ENCODE data around the gene SIRPB1.
"Not testable (repeated sequence)": the region's sequence is repeated elsewhere in the genome, so short reads cannot be mapped to it uniquely, and the experiment has no call there.

DNA sequence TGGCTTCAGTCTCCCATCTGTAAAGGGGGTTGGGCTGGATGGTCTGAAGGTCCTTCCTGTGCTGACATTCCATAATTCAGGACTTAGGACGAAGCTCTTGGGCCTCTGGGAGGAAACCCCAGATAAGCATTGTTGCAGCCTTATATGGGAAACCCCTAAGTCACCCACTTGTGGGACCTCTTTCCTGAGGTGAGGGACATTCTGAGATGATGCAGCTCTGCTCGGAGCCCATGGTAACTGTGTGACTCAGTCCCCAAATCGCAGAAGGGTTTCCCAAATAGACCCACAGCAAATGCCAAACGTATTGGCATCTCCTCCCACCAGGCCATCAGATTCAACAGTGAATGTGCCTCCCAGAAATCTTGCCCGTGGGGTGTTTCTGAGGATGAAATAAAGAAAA, 9.4 kb downstream of the SIRPB1 start:
- TF ChIP-seq, protein P1, sequence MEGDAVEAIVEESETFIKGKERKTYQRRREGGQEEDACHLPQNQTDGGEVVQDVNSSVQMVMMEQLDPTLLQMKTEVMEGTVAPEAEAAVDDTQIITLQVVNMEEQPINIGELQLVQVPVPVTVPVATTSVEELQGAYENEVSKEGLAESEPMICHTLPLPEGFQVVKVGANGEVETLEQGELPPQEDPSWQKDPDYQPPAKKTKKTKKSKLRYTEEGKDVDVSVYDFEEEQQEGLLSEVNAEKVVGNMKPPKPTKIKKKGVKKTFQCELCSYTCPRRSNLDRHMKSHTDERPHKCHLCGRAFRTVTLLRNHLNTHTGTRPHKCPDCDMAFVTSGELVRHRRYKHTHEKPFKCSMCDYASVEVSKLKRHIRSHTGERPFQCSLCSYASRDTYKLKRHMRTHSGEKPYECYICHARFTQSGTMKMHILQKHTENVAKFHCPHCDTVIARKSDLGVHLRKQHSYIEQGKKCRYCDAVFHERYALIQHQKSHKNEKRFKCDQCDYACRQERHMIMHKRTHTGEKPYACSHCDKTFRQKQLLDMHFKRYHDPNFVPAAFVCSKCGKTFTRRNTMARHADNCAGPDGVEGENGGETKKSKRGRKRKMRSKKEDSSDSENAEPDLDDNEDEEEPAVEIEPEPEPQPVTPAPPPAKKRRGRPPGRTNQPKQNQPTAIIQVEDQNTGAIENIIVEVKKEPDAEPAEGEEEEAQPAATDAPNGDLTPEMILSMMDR (IDR thresholded peaks at IDR 0.05; ENCODE audit: borderline replicate concordance, extremely low read depth, low read length, poor library complexity, severe bottlenecking), result not testable (repeated sequence)
- not testable (repeated sequence) for TF ChIP-seq EZH2 (IDR thresholded peaks at IDR 0.05; ENCODE audit: borderline replicate concordance, low read depth, low read length, severe bottlenecking)

All from DND-41 (cell line).